Measurements from ENCODE around the gene PFKFB3. TPM values are rescaled to one million over a fixed set of nuclear protein-coding genes. Genes with fewer than 3 reads are reported as not detected.
"Not testable (repeated sequence)": the region's sequence is repeated elsewhere in the genome, so short reads cannot be mapped to it uniquely, and the experiment has no call there.

The PFKFB3 gene
- total and polyA plus RNA-seq, 8 donors: 10.0 to 28.4 (median 17.8) TPM

DNA sequence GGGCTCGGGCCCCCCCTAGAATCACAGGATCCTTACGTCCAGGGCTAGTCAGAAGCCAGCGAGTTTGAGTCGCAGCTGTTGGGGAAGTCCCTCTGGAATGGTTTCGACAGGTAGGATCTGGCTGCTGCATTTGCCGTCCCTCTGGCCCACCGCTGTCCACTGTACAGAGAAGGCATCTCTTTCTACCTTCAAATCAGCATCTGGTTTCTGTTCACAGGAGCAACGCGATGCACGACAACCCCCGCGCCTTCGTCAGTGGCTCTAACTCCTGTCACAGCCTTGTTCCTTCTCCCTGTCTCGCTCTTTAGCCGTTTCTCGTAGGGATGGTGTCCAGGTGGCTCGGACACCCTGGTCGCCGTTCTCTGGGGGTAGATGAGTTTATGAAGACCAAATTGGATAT, 11.2 kb upstream of the PFKFB3 start:
- Histone ChIP-seq H3K36me3 (no peaks in the 10 kb centered on the region), H3K9me3 (no peaks in the 10 kb centered on the region), H3K4me3 (no peak overlapping the region), H3K4me1 (peaks cover 0 to 7% (median 3%) of the 10 kb centered on the region in 3 donors), H3K27ac (peak overlapping the region in 2 of 4 donors; percentile 44 to 61), H3K27me3 (no peaks in the 10 kb centered on the region)
- DNase-seq (peak in 1 of 6 donors; percentile 58), ATAC-seq (peak; percentile 3 to 36 (median 8)), FAIRE-seq (no peak)
- 43 to 62% methylated on average over 19 of the region's 19 CpGs for WGBS, 2 donors
- intact Hi-C loops (cut with DNase I): no loop called here
- TF ChIP-seq, protein P1, sequence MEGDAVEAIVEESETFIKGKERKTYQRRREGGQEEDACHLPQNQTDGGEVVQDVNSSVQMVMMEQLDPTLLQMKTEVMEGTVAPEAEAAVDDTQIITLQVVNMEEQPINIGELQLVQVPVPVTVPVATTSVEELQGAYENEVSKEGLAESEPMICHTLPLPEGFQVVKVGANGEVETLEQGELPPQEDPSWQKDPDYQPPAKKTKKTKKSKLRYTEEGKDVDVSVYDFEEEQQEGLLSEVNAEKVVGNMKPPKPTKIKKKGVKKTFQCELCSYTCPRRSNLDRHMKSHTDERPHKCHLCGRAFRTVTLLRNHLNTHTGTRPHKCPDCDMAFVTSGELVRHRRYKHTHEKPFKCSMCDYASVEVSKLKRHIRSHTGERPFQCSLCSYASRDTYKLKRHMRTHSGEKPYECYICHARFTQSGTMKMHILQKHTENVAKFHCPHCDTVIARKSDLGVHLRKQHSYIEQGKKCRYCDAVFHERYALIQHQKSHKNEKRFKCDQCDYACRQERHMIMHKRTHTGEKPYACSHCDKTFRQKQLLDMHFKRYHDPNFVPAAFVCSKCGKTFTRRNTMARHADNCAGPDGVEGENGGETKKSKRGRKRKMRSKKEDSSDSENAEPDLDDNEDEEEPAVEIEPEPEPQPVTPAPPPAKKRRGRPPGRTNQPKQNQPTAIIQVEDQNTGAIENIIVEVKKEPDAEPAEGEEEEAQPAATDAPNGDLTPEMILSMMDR (IDR thresholded peaks at IDR 0.05): no peak

DNA sequence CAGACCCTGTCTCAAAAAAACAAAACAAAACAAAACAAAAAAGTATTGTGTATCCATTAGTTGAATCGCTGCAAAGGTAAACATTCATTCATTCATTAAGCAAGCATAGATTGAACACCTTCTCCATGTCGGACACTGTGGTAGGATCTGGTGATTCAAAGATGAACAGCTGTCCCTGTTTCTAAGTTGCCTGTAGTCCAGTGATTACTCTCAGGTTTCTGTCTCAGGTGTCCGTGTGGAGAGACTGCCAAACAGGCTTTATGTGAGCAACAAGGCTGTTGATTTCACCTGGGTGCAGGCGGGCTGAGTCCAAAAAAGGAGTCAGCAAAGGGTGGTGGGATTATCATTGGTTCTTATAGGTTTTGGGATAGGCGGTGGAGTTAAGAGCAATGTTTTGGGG, 9.4 kb upstream of the PFKFB3 start:
- intact Hi-C loops (cut with DNase I): not testable (repeated sequence)

DNA sequence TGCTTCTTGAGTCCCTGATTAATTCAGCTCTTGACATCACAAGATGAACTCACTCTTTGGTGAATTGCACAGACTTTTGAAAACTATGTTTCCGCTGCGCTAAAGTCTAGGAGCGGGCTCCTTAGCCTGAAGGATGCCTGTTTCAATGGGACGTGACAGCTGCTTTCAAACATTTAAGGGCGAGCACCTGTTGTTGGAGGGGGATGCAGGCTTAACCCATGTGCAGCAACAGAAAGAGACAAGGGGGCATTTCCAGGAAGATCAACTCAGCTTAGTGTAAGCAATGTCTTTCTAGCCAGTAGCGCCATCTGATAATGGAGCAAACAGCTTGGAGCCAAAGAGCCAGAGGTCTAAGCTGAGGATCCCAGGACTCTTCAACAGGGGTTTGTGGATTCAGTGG, 8.4 kb upstream of the PFKFB3 start:
- Histone ChIP-seq H3K4me3 (no peak overlapping the region), H3K4me1 (peaks cover 0 to 11% (median 3%) of the 10 kb centered on the region in 3 donors), H3K9me3 (no peaks in the 10 kb centered on the region), H3K27ac (no peak overlapping the region), H3K36me3 (no peaks in the 10 kb centered on the region), H3K27me3 (no peaks in the 10 kb centered on the region)
- DNase-seq (no peak), ATAC-seq (no peak), FAIRE-seq (no peak)
- TF ChIP-seq, protein P1 (IDR thresholded peaks at IDR 0.05): no peak
- intact Hi-C loops (cut with DNase I): no loop called here
- WGBS, 2 donors: 94 to 96% methylated on average over 6 of the region's 6 CpGs

More for the DNA sequence above, 9.4 kb upstream of the PFKFB3 start:
- ATAC-seq, H3K4me1 ChIP-seq, H3K4me3 ChIP-seq, H3K9me3 ChIP-seq, H3K27ac ChIP-seq, H3K27me3 ChIP-seq, H3K36me3 ChIP-seq, DNase-seq, FAIRE-seq: not testable (repeated sequence)
- 50 to 52% methylated on average over 5 of the region's 5 CpGs for WGBS, 2 donors

DNA sequence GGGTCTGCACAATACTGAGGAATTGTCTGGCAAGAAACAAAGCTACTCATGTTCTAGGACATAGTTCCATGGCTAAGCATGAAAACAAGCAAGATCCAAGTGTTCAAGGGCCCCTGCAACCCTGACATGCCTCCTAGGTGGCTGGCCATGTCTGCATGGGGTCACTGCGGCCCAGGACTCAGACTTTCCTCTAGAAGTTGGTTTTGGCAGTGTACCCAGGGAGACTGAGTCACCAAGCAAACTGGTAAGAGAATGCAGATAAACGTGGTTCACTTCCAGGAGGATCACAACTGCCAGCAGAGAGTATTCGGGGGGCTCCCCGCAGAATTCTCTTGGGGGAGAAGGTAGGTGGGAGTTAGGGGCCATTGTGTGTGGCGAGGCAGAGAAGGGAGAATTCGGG, 7.4 kb upstream of the PFKFB3 start:
- no peak for DNase-seq
- H3K4me1 ChIP-seq: peaks cover 8 to 16% (median 11%) of the 10 kb centered on the region in 3 donors
- no peak for FAIRE-seq
- no peak overlapping the region for H3K4me3 ChIP-seq
- H3K27me3 ChIP-seq: no peaks in the 10 kb centered on the region
- no peaks in the 10 kb centered on the region for H3K9me3 ChIP-seq
- 81 to 84% methylated on average over 6 of the region's 6 CpGs for WGBS, 2 donors
- intact Hi-C loops (cut with DNase I): no loop called here
- ATAC-seq: no peak
- H3K36me3 ChIP-seq: no peaks in the 10 kb centered on the region
- peak overlapping the region in 2 of 4 donors; percentile 2 to 8 for H3K27ac ChIP-seq
- TF ChIP-seq, protein P1 (IDR thresholded peaks at IDR 0.05): no peak

DNA sequence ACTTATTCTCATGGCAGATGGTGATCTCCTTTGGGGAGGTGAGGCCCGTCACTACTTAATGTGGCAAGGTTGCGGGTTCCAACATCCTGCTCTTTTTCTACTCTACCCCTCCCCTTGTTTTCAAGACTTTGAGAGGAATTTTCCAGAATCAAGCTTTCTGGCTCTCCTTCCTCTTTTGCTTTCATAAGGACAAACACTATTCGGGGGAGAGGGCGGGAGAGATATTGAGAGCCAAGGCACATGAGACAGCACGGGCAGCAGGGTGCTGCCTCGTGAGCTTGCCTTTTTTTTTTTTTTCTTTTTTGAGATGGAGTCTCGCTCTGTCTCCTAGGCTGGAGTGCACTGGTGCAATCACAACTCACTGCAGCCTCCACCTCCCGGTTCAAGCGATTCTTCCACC, 6.9 kb upstream of the PFKFB3 start:
- TF ChIP-seq, protein P1 (IDR thresholded peaks at IDR 0.05): no peak
- DNase-seq (no peak), FAIRE-seq (no peak), ATAC-seq (peak in 1 of 4 donors; percentile 4)
- no peaks in the 10 kb centered on the region for H3K27me3 ChIP-seq
- no peaks in the 10 kb centered on the region for H3K36me3 ChIP-seq
- no peaks in the 10 kb centered on the region for H3K9me3 ChIP-seq
- peaks cover 8 to 16% (median 11%) of the 10 kb centered on the region in 3 donors for H3K4me1 ChIP-seq
- H3K4me3 ChIP-seq: no peak overlapping the region
- intact Hi-C loops (cut with DNase I): no loop called here
- H3K27ac ChIP-seq: peak overlapping the region in 2 of 4 donors; percentile 2 to 8
- WGBS, 2 donors: 91 to 94% methylated on average over 9 of the region's 9 CpGs

DNA sequence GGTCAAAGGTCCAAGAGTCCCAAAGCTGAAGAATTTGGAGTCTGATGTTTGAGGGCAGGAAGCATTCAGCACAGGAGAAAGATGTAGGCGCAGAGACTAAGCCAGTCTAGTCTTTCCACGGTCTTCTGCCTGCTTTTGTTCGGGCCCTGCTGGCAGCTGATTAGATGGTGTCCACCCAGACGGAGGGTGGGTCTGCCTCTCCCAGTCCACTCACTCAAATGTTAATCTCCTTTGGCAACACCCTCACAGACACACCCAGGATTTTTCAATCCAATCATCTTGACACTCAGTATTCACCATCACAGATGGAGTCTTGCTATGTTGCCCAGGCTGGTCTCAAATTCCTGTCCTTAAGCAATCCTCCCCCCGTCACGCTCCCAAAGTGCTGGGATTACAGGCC, 6.2 kb upstream of the PFKFB3 start:
- H3K36me3 ChIP-seq; intact Hi-C loops (cut with DNase I); H3K9me3 ChIP-seq; H3K27ac ChIP-seq; H3K27me3 ChIP-seq; DNase-seq; H3K4me3 ChIP-seq; ATAC-seq; FAIRE-seq: not testable (repeated sequence)
- WGBS, 2 donors: 93 to 95% methylated on average over 6 of the region's 6 CpGs
- H3K4me1 ChIP-seq: peaks cover 8 to 13% (median 11%) of the 10 kb centered on the region in 3 donors
